Activated T-helper 1 cell treated with anti-CD3 and anti-CD28 coated beads, Interleukin-2, amount 50 U/mL, for 16 hours (primary cell): ENCODE data around the gene GSTK1.
"Not testable (repeated sequence)": the region's sequence is repeated elsewhere in the genome, so short reads cannot be mapped to it uniquely, and the experiment has no call there.

Experiments used
- DNase-seq, 2 donors: peaks; one replicate each; pipeline ENCODE4 v3.0.0-alpha.2; 2020; ENCODE audit warnings: low read depth in 1 of 2, low spot score in 1 of 2

The GSTK1 gene

DNA sequence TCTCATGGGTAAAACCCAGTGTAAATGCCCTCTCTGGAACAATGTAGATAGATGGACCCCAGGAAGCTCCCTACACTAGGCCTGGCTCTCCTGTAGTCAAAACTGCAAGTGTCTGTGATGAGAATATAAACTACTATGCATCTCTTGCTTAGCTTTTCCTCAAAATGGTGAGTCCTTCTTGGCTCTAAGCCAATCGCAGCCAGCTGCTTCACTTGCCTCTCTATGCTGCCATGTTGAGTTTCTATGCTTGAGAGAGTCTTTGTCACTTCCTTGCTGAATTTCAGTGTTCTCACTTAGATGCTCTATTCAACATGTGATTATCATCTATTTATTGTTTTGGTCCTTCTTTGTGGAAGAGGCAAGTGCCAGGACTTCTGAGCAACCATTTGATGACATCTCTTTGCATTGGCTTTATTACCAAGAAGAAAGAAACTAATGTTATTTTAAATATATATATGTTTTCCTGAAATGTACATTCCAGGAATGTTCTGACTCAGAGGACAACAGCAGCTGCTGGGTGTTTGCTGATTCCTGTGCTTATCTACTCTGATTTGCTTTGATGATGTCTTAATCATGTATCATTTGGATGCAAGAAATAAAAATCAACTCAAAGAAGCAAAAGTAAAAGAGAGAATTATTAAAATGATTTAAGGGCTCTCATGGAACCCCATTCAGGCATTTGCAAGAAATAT lies 24.8 kb upstream of the GSTK1 start:
- no peak for DNase-seq

DNA sequence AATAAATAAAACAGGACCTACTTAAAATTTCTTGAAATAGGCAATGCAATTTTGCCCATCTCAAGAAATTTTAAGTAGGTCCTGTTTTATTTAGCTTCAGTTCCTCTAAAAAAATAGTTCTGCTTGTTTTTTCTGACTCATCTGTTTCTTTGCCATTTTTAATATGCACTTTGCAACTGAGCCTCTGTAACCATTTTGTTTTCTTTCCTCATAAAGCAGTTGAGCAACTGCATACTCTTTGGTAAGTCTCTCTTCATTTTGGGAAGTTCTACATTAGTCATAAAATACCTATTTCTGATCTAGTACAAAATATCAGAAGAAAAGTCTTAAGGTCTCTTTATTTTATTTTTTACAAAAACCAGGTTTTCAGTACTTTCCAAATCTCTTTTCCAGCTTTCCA lies 23.4 kb upstream of the GSTK1 start:
- DNase-seq, result no peak

DNA sequence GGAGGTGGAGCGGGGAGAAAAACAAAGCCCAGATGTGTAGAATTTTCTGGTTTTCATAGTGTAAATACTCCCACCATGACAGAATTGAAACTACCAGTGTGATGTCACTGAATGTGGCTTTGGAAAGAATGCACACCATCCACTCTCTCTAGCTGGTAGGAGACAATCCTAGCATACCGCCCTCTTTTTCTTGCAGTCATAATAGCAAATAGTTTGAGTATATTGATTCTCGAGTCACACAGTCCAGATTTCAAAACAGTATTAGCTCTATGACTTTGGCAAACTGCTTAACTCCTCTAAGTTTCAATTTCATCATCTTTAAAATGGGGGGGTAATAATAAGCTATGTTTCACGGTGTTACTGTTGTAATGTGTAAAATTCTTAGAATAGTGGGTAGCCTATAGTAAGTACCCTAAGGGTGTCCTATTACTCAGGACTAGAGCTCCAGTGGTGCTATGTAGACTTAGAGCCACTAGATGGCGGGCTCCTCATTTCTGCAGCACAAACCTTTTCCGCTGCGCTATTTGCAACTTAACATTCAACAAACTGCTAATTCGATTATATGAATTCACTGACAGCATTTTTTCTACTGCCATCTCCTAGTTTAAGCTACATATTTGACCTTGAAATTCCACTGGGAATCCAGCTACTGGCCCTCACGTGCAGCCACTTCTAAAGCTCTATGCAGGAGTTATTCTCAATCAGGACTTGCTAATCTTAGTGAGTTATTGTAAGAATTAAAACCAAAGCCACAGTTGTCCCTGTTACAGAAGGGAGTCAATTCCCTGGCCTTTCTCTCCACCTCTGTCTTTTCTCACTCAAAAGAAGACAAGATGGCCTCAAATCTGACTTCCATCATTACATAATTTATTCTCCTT lies 22.7 kb upstream of the GSTK1 start:
- peak; percentile 37 to 50 for DNase-seq

DNA sequence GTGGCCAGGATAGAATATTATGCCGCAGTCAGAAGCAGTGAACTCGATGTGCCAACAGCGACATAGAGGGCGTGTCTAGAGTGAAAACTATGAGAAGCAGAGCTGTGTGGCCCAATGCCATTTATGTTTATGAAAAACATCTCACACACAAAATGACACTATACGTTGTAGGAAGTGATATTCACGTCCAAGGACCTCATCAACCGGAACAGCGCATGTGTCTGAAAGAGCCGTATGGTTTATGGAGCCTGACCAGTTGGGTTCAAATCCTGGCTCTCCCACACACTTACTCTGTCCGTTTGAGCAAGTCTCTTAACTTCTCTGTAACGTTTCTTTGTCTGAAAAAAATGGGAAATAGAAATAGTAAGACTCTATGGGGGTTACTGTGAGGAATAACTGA lies 20.9 kb upstream of the GSTK1 start:
- DNase-seq, result no peak

DNA sequence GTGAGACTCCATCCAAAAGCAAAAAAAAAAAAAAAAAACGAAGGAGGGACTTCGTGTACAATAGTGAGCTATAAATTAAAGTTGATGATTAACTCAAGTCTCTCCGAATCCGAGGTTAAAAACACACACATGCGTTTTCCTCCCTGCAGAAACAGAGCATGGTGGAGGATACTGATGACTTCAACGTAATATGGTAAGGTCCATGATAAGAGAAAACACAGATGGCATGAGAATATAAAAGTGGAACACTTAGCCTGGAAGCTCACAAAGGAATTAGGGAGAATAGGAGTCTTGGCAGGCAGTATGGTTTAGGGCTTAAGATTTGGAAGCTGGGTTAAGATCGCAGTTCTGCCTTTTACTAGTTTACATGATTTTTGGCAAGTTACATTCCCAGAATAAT lies 20.1 kb upstream of the GSTK1 start:
- no peak for DNase-seq

DNA sequence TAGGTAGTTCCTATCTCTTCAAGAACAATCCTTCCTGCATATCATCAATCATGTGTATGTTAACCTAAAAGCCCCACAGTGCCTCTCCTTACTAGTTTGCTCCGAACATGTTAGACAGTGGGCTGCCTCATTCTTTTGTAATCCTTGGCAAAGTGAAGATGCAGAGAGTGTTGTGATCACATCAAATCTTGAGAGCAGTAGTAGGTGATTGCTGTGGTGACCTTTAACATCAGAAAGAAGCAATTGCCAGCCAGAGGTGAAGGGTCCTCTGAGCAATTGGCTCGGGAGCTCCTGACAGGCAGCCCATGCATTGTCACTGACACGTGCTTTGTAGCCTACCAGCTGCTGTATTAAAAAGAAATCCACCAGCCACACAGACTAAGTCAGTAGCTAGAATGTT lies 19.6 kb upstream of the GSTK1 start:
- no peak for DNase-seq

DNA sequence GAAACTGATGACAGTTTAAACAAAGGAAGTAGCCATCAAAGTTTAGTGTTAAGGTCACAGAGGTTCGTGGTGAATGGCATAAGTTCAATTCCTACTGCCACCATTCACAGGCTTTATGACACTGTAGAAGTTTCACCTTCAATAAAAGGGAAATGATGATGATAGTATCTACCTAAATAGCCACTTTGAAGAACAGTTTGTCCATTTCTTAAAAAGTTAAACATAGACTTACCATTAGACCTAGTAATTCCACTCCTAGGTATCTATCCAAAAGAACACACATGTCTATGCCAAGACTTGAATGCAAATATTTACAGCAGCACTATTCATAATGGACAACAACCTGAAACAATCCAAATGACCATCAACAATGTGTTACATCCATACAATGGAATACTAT lies 18.9 kb upstream of the GSTK1 start:
- no peak for DNase-seq

DNA sequence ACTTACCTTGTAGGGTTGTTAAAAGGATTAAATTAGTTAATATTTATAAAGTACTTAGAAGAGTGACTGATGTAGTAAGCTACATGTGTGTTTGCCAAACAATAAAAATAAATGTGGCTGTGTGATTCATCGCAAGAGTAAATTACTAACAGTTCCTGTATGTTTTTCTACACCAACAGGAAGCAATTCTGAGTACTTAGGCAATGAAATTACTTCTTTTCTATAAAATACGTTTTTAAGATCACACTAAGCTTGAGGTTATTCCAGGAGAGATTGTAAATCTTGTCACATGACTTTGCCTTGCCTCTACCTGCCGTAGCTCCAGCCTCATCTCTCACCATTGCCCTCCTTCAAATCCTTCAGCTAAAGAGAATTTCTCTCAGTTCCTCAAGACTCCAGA lies 18.1 kb upstream of the GSTK1 start:
- DNase-seq, result no peak

DNA sequence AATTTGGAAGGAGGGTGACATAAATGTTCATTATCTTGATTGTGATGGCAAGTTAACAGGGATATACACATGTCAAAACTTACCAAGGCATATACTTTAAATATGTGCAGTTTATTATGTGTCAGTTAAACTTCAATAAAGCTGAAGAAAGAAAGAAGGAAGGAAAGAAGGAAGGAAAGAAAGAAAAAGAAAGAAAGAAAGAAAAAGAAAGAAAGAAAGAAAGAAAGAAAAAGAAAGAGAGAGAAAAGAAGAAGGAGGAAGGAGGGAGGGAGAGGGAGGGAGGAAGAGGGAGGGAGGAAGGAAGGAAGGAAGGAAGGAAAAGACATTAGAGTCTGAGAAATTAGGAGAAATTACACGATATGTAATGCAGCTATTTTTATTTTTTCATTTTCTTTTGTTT lies 15.9 kb upstream of the GSTK1 start:
- no peak for DNase-seq

DNA sequence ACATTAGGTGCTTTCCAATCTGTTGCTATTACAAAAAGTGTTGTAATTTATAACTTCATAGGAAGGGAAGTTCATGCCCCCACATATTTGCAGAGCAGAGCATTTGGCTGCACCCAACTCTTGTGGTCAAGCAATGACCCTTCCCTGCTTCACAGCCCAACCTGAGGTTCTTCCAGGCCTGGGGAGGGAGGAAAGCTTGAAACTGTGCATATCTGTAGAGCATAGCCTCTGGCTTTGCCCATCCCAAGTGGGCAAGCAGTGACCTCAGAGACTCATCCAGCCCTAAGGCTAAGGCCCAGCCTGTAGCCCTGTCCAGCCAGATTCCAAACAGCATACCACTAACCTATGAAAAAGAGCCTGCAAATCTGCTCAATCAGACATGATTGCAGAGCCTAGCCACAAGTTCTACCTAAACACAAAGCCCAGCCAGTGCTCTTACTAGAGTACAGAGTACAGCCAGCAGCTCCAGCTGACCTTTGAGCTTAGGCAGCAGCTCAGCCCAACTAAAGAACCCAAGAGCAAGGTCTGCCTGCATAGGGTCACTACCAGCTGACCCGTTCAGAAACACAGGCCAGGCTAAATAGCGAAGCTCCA lies 14.4 kb upstream of the GSTK1 start:
- no peak for DNase-seq

DNA sequence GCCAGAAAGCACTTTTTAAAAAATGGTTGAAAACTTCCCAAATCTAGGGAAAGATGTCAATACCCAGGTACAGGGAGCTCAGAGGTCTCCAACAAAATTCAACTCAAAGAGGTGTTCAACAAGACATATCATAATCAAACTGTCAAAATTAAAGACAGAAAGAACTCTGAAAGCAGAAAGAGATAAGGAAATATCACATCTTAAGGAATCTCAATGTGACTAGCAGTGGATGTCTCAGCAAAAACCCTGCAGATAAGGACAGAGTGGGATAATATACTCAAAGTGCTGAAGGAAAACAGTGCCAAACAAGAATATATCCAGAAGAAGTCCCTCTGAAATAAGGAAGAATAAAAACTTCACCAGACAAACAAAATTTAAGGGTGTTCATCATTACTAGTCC lies 13.0 kb upstream of the GSTK1 start:
- DNase-seq, result no peak

DNA sequence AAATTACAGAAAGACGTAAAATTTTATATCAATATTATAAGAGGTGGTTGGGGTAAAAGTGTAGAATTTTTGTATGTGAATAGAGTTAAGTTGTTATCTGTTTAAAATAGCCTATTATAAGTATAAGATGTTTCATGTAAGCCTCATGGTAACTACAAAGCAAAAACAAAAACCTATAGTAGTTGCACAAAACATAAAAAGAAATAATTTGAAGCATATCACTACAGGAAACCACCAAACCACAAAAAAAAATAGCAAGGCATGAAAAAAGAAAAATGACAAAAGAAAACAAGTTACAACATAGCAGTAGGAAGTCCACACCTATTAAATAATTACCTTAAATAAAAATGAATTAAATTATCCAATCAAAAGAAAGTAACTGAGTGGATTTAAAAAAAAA lies 12.4 kb upstream of the GSTK1 start:
- DNase-seq, result no peak

DNA sequence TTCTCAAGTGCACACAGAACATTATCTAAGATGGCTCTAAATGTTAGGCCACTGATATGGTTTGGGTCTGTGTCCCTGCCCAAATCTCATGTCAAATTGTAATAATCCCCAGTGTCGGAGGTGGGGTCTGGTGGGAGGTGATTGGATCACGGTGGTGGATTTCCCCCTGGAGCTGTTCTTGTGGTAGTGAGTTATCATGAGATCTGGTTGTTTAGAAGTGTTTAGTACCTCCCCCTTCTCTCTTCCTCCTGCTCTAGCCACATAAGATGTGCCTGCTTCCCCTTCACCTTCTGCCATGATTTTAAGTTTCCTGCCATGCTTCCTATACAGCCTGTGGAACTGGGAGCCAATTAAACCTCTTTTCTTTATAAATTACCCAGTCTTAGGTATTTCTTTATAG lies 11.2 kb upstream of the GSTK1 start:
- no peak for DNase-seq

DNA sequence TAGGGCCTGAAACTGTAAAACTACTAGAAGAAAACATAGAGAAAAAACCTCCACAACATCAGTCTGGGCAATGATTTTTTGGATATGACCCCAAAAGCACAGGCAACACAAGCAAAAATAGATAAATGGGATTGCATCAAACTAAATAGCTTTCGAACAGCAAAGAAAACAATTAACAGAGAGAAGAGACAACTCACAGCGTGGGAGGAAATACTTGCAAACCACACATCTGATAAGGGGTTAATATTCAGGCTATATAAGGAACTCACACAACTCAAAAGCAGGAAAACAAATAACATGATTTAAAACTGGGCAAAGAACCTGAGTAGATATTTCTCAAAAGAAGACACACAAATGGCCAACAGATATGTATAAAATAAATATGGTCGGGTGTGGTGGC lies 7.7 kb upstream of the GSTK1 start:
- no peak for DNase-seq

DNA sequence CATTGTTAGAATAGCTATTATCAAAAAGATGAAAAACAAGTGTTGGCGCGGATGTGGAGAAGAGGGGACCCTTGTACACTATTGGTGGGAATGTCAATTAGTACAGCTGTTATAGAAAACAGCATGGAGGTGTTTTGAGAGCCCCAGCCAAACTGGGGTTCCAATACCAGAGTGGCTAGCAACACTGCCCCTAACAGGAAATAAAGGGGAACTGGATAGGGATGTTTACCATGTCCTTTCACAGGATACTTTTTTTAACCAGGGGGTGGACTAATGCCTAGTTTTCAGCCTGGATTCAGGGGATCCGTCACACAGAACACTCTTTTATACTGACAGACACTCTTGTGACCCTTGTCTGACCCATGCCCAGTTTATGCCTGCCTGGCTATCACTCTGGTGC lies 6.9 kb upstream of the GSTK1 start:
- DNase-seq, result no peak

DNA sequence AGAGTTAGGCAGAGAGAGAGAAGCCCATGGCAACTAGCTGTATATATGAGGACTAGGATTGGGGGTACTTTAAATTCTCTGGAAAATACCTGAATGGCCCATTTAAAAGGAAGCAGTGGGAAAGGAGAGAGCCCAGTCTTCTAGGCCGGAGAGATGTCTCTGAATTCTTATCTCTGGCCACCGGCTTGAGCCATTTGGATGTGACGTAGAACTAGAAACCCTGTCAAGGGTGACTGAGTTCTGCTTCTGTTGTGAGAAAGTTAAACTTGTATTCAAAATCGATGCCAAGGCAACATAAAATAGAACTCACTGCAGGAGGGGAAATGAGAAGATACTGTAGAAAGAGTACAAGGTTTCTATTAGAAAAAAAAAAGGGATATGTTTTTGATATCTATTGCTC lies 6.3 kb upstream of the GSTK1 start:
- no peak for DNase-seq

DNA sequence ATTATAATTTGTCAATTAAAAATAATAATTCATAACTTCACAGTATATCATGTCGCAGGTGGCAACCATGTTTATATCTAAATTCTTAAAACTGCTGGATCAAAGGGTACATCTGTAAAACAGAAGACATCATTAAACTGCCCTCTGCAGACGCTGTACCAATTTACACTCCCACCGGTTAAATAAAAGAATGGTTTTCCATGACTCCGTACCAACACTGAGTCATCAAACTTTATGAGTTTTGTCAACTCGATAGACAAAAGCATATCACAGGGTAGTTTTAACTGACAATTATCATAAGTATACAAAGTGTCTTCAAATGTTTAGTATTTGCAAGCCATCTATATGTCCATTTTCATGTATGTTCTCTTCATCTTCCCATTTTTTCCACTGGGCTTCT lies 5.7 kb upstream of the GSTK1 start:
- no peak for DNase-seq

DNA sequence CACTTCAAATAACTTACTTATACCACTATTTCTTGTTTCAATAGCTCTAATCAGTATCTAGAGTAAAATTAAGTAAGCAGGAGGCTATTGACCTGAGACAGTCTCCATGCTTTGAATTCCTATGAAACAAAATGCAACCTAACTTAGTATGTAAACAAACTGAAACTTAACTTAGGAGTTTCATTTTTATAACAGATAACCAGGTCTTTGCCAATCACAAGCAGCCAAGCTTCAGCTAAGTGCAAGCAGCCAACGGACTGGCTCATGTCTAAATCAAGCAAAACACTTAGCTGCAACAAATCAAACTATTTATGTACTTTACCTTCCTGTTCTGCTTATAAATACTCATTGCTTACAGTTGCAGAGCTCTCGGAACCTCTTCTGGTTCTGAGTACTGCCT lies 4.4 kb upstream of the GSTK1 start:
- DNase-seq, result no peak

DNA sequence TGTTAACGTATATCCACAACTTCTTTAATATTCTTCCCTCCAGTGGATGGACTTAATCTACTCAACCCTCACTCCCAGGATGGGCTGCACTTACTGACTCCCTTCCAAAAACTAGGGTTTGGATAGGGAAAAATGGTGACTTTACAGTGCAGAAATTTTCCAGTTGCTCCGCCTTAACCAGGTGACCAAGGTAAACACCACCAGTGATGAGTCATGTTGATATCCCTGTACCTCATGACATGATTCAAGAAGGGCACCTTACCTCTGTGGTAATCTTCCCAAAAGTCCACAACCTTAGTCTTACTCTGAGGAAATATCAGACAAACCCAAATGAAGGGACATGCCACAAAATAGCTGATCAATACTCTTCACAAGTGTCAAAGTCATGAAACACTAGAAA lies 3.5 kb upstream of the GSTK1 start:
- no peak for DNase-seq

DNA sequence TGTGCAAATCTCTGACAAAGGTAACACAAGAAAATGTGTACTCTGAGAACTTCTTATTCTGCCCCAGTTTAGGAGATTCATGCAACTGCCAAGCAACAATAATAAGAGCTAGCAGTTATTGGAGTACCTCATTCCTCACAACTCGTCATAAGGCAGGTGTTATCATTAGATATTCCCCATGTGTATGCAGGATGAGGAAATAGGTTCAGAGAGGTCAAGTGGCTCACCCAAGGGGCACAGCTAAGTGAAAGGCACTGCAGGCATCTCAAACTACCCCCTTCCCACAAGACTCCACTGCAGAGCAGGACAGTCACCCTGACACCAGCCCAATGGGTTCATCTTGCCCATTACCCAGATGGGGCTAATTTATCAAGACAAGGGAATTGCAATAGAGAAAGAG lies 1.3 kb upstream of the GSTK1 start:
- no peak for DNase-seq

DNA sequence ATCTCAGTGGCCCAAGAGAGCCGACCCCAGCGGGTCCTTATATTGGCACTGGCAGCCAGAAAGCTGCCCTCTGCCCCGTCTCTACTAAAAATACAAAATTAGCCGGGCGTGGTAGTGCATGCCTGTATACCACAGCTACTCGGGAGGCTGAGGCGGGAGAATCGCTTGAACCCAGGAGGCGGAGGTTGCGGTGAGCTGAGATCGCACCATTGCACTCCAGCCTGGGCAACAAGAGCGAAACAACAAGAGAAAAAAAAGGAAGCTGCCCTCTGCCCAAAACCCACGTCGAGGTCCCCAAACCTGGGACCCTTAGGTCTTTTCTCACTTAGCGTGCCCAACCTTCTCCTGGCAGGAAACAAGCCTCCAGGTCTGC lies 941 bp downstream of the GSTK1 start:
- not testable (repeated sequence) for DNase-seq

DNA sequence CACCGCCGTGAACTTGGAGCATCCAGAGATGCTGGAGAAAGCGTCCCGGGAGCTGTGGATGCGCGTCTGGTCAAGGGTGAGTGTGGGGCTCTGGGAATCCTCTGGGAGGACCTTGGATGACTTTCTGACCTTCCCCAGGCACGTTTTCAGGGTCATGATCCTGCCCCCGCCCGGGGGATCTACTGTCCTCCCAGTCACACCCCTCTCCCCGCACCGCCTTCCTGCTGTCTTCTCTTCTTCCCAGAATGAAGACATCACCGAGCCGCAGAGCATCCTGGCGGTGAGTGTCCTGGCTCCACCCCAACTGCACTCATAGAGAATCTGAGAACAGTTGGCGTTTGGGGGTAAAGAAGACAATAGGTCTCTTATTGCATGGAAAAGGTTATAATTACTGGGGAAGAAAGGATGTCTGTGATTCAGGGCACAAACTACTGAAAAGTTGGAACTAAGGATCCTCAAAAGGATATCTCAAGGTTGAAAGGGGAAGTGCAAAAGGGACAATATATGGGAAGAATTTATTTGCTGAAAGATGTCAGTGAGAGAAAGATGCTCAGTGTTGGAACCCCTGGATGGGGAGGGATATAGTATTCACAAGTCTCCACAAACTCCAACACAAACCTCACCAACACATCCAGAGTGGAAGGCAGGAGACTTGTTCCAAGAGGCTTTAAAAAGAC lies 1.9 kb downstream of the GSTK1 start:
- DNase-seq, result no peak
